ENCODE results near the gene HOXA4. TPM values are rescaled to one million over a fixed set of nuclear protein-coding genes. Genes with fewer than 3 reads are reported as not detected.

The HOXA4 gene
- total RNA-seq, 1 donor from 2014 or later: not detected

GRCh38 chr7:27140126-27140857 lies 9.7 kb upstream of the HOXA4 start:
- H3K9me3 Mint-ChIP-seq (ENCODE audit: unreplicated experiment): no peaks in the 10 kb centered on the region
- no peaks in the 10 kb centered on the region for H3K36me3 Mint-ChIP-seq (ENCODE audit: unreplicated experiment)
- H3K4me3 Mint-ChIP-seq (ENCODE audit: unreplicated experiment): no peak overlapping the region
- no peak for TF ChIP-seq CTCF (IDR thresholded peaks at IDR 0.05)
- no peak for DNase-seq (ENCODE audit: extremely low spot score, unreplicated experiment)
- no peak overlapping the region for H3K27ac Mint-ChIP-seq (ENCODE audit: unreplicated experiment)
- H3K27me3 Mint-ChIP-seq (ENCODE audit: unreplicated experiment): peaks cover 90% of the 10 kb centered on the region
- peaks cover 8% of the 10 kb centered on the region for H3K4me1 Mint-ChIP-seq (ENCODE audit: unreplicated experiment)

GRCh38 chr7:27139334-27140125 lies 9.0 kb upstream of the HOXA4 start:
- DNase-seq (ENCODE audit: extremely low spot score, unreplicated experiment): no peak
- H3K36me3 Mint-ChIP-seq (ENCODE audit: unreplicated experiment): no peaks in the 10 kb centered on the region

GRCh38 chr7:27138985-27139333 lies 8.4 kb upstream of the HOXA4 start:
- Mint-ChIP-seq H3K27ac (ENCODE audit: unreplicated experiment) (no peak overlapping the region), H3K9me3 (ENCODE audit: unreplicated experiment) (no peaks in the 10 kb centered on the region), H3K27me3 (ENCODE audit: unreplicated experiment) (peaks cover 92% of the 10 kb centered on the region), H3K36me3 (ENCODE audit: unreplicated experiment) (no peaks in the 10 kb centered on the region), H3K4me1 (ENCODE audit: unreplicated experiment) (peaks cover 8% of the 10 kb centered on the region), H3K4me3 (ENCODE audit: unreplicated experiment) (no peak overlapping the region)
- no peak for DNase-seq (ENCODE audit: extremely low spot score, unreplicated experiment)
- no peak for TF ChIP-seq CTCF (IDR thresholded peaks at IDR 0.05)

More at GRCh38 chr7:27139334-27140125, 9.0 kb upstream of the HOXA4 start:
- Mint-ChIP-seq H3K27me3 (ENCODE audit: unreplicated experiment) (peaks cover 92% of the 10 kb centered on the region), H3K27ac (ENCODE audit: unreplicated experiment) (no peak overlapping the region), H3K4me1 (ENCODE audit: unreplicated experiment) (peaks cover 8% of the 10 kb centered on the region), H3K4me3 (ENCODE audit: unreplicated experiment) (no peak overlapping the region), H3K9me3 (ENCODE audit: unreplicated experiment) (no peaks in the 10 kb centered on the region)
- no peak for TF ChIP-seq CTCF (IDR thresholded peaks at IDR 0.05)

GRCh38 chr7:27138472-27138871 lies 7.9 kb upstream of the HOXA4 start:
- peaks cover 94% of the 10 kb centered on the region for H3K27me3 Mint-ChIP-seq (ENCODE audit: unreplicated experiment)
- no peaks in the 10 kb centered on the region for H3K9me3 Mint-ChIP-seq (ENCODE audit: unreplicated experiment)
- H3K36me3 Mint-ChIP-seq (ENCODE audit: unreplicated experiment): no peaks in the 10 kb centered on the region
- no peak for DNase-seq (ENCODE audit: extremely low spot score, unreplicated experiment)
- no peak overlapping the region for H3K27ac Mint-ChIP-seq (ENCODE audit: unreplicated experiment)
- H3K4me3 Mint-ChIP-seq (ENCODE audit: unreplicated experiment): no peak overlapping the region
- TF ChIP-seq CTCF (IDR thresholded peaks at IDR 0.05): no peak
- peaks cover 8% of the 10 kb centered on the region for H3K4me1 Mint-ChIP-seq (ENCODE audit: unreplicated experiment)

- Mint-ChIP-seq H3K27me3 (ENCODE audit: unreplicated experiment) (peaks cover 97% of the 10 kb centered on the region), H3K27ac (ENCODE audit: unreplicated experiment) (no peak overlapping the region), H3K4me3 (ENCODE audit: unreplicated experiment) (no peak overlapping the region), H3K36me3 (ENCODE audit: unreplicated experiment) (no peaks in the 10 kb centered on the region), H3K9me3 (ENCODE audit: unreplicated experiment) (no peaks in the 10 kb centered on the region), H3K4me1 (ENCODE audit: unreplicated experiment) (peaks cover 7% of the 10 kb centered on the region)
- DNase-seq (ENCODE audit: extremely low spot score, unreplicated experiment): no peak
- TF ChIP-seq CTCF (IDR thresholded peaks at IDR 0.05): no peak
Observed at GRCh38 chr7:27137640-27138315, 7.2 kb upstream of the HOXA4 start.
